ENCODE measurements around the gene DISC1. TPM values are rescaled to one million over a fixed set of nuclear protein-coding genes. Genes with fewer than 3 reads are reported as not detected.
"Not testable (repeated sequence)": the region's sequence is repeated elsewhere in the genome, so short reads cannot be mapped to it uniquely, and the experiment has no call there.

The DISC1 gene
- total RNA-seq, 1 donor from 2014 or later: 10.5 TPM

GRCh38 chr1:231943084-231943483, 316.5 kb downstream of the DISC1 start:
- intact Hi-C loops (cut with micrococcal nuclease): no loop called here

DNA sequence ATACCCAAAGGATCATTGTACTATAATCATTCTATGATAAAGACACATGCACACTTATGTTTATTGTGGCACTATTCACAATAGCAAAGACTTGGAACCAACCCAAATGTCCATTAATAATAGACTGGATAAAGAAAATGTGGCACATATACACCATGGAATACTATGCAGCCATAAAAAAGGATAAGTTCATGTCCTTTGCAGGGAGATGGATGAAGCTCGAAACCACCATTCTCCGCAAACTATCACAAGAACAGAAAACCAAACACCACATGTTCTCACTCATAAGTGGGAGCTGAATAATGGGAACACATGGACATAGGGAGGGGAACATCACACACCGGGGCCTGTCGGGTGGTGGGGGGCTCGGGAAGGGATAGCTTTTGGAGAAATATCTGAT, 321.5 kb downstream of the DISC1 start:
- intact Hi-C loops (cut with micrococcal nuclease): not testable (repeated sequence)

DNA sequence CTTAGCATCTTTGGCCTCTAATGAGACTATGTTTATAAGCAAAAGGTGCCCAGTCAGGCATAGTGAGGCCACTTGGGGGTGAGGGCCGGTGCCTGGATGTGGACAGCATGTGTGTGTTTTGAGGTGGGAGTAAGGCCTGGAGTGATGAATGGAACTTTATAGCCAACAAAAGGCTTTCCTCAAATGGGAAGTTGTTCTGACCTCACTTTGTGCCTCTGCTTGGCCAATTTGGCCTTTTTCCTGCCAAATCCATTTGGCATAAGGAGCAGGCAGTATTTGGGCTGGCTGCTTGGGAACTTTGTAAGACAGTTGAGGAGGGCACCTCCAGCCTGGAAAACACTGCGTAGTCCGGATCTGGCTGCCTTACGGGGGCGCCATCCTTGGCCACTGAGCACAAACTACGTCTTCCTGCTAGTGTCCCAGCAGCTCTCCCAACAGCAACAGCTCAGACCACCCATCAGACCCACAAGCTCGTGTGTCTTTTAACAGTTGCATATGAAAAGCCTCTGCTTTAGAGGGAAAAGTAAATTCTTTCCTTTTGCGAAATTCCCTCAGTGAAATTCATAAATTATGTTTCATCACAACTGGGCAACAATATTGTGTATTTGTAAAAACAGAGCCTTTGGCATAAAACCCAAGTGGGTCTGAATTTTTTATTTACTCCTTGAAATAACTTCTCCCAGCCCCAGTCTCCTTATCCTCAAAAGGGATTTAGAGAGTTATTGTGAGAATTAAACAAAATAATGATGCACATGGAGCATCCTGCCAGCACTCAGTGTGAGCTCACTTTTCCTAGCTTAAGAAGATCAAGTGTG, 322.9 kb downstream of the DISC1 start:
- intact Hi-C loops (cut with micrococcal nuclease): no loop called here

GRCh38 chr1:231950331-231951128, 323.9 kb downstream of the DISC1 start:
- intact Hi-C loops (cut with micrococcal nuclease): no loop called here

DNA sequence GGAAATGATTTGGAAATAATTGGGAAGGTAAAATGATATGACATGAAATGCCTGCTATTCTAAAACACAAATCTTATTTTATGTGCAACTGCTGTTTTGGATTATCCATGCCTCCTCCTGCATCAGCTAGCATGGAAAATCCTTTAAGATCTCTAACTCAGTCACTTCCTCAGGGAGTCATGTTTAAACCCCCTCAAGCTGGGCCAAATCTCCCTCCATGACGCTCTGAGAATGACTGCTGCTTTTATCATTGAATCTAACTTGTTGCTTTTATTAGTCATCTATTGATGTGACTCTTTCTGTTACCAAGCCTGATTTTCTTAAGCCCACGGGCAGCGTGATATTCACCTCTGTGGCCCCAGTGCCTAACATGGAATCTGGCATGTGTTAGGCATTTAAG, 324.8 kb downstream of the DISC1 start:
- intact Hi-C loops (cut with micrococcal nuclease): no loop called here

GRCh38 chr1:231952154-231952553, 325.6 kb downstream of the DISC1 start:
- intact Hi-C loops (cut with micrococcal nuclease): no loop called here

GRCh38 chr1:231953660-231954059, 327.1 kb downstream of the DISC1 start:
- intact Hi-C loops (cut with micrococcal nuclease): no loop called here

- intact Hi-C loops (cut with micrococcal nuclease): no loop called here
Measured at GRCh38 chr1:231954751-231955150, 328.2 kb downstream of the DISC1 start.

- intact Hi-C loops (cut with micrococcal nuclease): no loop called here
Measured at GRCh38 chr1:231957359-231957758, 330.8 kb downstream of the DISC1 start.

- intact Hi-C loops (cut with micrococcal nuclease): no loop called here
Measured at GRCh38 chr1:231958448-231958847, 331.9 kb downstream of the DISC1 start.

GRCh38 chr1:231959225-231959884, 332.8 kb downstream of the DISC1 start:
- intact Hi-C loops (cut with micrococcal nuclease): no loop called here

- intact Hi-C loops (cut with micrococcal nuclease): not testable (repeated sequence)
Measured at GRCh38 chr1:231961801-231962200, 335.2 kb downstream of the DISC1 start.

DNA sequence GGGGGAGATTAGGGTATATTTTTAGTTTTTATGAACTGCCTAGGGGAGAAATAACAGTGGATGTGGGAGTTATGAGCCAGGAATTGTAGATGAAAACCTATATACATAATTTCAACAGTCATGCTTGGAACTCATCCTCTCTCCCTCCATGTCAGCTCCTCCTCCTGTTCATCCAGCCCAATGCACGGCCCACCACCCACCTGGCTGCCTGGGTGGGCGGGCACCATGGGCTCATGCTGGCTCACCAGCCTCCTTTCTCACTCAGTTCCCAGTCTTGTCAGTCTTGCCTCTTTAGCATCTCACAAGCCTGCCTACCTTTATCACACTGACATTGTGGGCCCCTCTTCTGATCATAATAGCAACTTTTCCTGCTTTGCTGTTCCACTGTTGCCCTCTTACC, 336.0 kb downstream of the DISC1 start:
- intact Hi-C loops (cut with micrococcal nuclease): no loop called here

- intact Hi-C loops (cut with micrococcal nuclease): no loop called here
Measured at GRCh38 chr1:231964241-231964640, 337.7 kb downstream of the DISC1 start.

DNA sequence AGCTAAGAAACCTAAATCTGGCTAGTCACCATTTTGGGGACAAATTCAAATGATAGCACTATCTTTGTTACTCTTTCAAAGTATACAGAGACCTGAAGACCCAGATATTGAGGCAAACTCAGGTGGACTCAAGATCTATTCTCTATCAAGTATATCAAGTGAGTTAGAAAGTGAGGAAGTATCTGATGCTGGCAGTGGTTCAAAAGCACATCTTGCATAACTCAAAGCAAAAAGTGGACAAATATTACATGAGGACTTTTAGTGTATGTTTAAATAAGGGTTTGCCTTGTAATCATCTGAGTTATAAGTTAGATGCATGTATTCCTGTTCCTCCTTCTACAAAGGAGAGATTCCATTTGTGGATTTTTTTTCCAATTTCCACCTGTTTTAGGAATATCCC, 338.4 kb downstream of the DISC1 start:
- intact Hi-C loops (cut with micrococcal nuclease): no loop called here

DNA sequence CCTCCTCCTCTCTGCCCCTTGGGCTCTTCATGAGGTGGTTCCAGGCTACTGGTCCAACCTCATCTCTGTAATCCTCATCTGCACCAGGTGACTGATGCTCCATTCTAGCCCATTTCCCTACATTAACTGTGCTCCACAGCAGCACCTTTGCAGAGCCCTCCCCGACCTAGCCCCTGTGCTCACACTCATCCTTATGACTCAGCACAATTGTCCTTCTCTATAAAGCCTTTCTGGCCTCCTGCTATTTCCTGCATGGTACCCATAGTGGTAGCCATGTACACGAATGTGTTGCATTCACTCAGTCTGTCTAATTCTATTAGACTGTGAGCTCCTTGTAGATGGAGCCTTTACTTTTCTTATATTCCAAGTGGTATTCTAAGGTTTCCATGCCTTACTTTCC, 339.0 kb downstream of the DISC1 start:
- intact Hi-C loops (cut with micrococcal nuclease): no loop called here

DNA sequence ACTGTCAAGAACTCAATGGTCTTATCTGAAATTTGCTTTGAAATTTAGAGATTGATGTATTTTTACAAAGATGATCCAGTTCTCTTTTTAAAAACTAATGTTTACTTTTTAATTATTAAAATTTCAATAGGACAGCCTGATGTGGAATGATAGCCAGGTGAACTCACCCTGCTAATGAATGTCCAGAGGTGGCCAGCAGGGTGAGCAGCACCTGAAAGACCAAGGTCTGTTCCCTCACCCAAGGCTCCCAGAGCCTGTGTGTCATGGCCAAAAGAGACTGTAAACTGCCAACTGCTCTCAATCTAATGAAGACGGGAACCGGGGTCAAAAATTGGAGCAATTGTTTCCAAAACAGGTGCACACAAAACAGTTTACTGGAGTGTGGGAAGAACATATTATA, 340.4 kb downstream of the DISC1 start:
- intact Hi-C loops (cut with micrococcal nuclease): no loop called here

- intact Hi-C loops (cut with micrococcal nuclease): no loop called here
Measured at GRCh38 chr1:231969076-231969475, 342.5 kb downstream of the DISC1 start.

DNA sequence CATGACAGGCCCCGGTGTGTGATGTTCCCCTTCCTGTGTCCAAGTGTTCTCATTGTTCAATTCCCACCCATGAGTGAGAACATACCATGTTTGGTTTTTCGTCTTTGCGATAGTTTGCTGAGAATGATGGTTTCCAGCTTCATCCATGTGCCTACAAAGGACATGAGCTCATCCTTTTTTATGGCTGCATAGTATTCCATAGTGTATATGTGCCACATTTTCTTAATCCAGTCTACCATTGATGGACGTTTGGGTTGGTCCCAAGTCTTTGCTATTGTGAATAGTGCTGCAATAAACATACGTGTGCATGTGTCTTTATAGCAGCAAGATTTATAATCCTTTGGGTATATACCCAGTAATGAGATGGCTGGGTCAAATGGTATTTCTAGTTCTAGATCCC, 343.2 kb downstream of the DISC1 start:
- intact Hi-C loops (cut with micrococcal nuclease): not testable (repeated sequence)

- intact Hi-C loops (cut with micrococcal nuclease): no loop called here
Measured at GRCh38 chr1:231970684-231971083, 344.1 kb downstream of the DISC1 start.

GRCh38 chr1:231971397-231972110, 345.0 kb downstream of the DISC1 start:
- intact Hi-C loops (cut with micrococcal nuclease): no loop called here

- intact Hi-C loops (cut with micrococcal nuclease): no loop called here
Measured at GRCh38 chr1:231972111-231972445, 345.5 kb downstream of the DISC1 start.

Data from T-helper 2 cell treated with Interferon-gamma antibody and Interleukin-4, amounts not matched to agents 100 ng/mL and 5 ng/mL, for 36 hours (primary cell).